Lower leg skin (tissue), 4 donors: ENCODE data around the gene CAPN8. TPM values are rescaled to one million over a fixed set of nuclear protein-coding genes. Genes with fewer than 3 reads are reported as not detected.
A peak's percentile ranks its signal among the peaks of the same experiment; 100 is the strongest.

Experiments used
- DNase-seq, 2 donors: peaks; one replicate each; pipeline ENCODE4 v3.0.0-alpha.2; 2019; ENCODE audit warnings: low spot score in 2 of 2
- H3K4me3 ChIP-seq: fragments of 200-600 bp; sonication (generic); 2 replicates; pipeline ENCODE4 v1.5.1; 2017; ENCODE audit warnings: mild to moderate bottlenecking, low read depth; ENCODE audit not compliant: poor library complexity, severe bottlenecking
- CTCF ChIP-seq, 3 donors: fragments of 450-650 bp; IDR thresholded peaks; one replicate each; pipeline ENCODE4 v1.5.1; 2016; ENCODE audit warnings: antibody characterized with exemption in 3 of 3, mild to moderate bottlenecking in 3 of 3, moderate library complexity in 2 of 3
- POLR2A ChIP-seq, 2 donors: fragments of 450-650 bp; IDR thresholded peaks; one replicate each; pipeline ENCODE4 v1.6.1; 2016 to 2017; ENCODE audit warnings: antibody characterized with exemption in 2 of 2, mild to moderate bottlenecking in 1 of 2, moderate library complexity in 1 of 2
- WGBS, 2 donors: methylation state at CpG; one replicate each; pipeline ENCODE4 v1.1.5; 2018; 5-methylcytosine and 5-hydroxymethylcytosine counted together
- intact Hi-C: fragments of 100-400 bp; cut with DNase I; formaldehyde crosslinking; loops from one replicate; pipeline ENCODE4 v1.15.0; 2023; ENCODE audit warnings: low total_unique reads
- total RNA-seq, 4 donors: library from RNA; depleted of rRNA; stranded (reverse); fragments of >200 nt; gene quantifications; one replicate each; pipeline ENCODE4 v1.1.0, GENCODE V29; 2016

The CAPN8 gene
- total RNA-seq, 4 donors from 2014 or later = 0.27 to 2.4 (median 0.34) TPM

GRCh38 chr1:223703668-223704013 is 38.1 kb upstream of the CAPN8 start:
- TF ChIP-seq POLR2A (IDR thresholded peaks at IDR 0.05) (no peak), CTCF (IDR thresholded peaks at IDR 0.05) (no peak)
- H3K4me3 ChIP-seq = no peak overlapping the region
- intact Hi-C loops = no loop called here
- 61 to 72% methylated on average over 1 of the region's 1 CpG for WGBS, 2 donors
- DNase-seq = no peak

GRCh38 chr1:223702735-223703667 is 37.5 kb upstream of the CAPN8 start:
- TF ChIP-seq POLR2A (IDR thresholded peaks at IDR 0.05) = no peak
- TF ChIP-seq CTCF (IDR thresholded peaks at IDR 0.05) = no peak
- intact Hi-C loops = no loop called here

GRCh38 chr1:223700942-223701637 is 35.6 kb upstream of the CAPN8 start:
- H3K4me3 ChIP-seq = no peak overlapping the region
- WGBS, 2 donors = 36 to 37% methylated on average over 8 of the region's 8 CpGs
- TF ChIP-seq POLR2A (IDR thresholded peaks at IDR 0.05) (no peak), CTCF (IDR thresholded peaks at IDR 0.05) (no peak)
- peak in 1 of 2 donors; percentile 85 for DNase-seq
- intact Hi-C loops = no loop called here

More at GRCh38 chr1:223702735-223703667, 37.5 kb upstream of the CAPN8 start:
- peak in 1 of 2 donors; percentile 72 for DNase-seq
- 94 to 95% methylated on average over 4 of the region's 4 CpGs for WGBS, 2 donors
- H3K4me3 ChIP-seq = no peak overlapping the region

GRCh38 chr1:223700388-223700918 is 35.0 kb upstream of the CAPN8 start:
- intact Hi-C loops = no loop called here
- no peak for TF ChIP-seq CTCF (IDR thresholded peaks at IDR 0.05)
- no peak for TF ChIP-seq POLR2A (IDR thresholded peaks at IDR 0.05)
- 54% methylated on average over 5 of the region's 5 CpGs for WGBS, 2 donors
- DNase-seq = peak in 1 of 2 donors; percentile 45
- no peak overlapping the region for H3K4me3 ChIP-seq

GRCh38 chr1:223695941-223696340 is 30.4 kb upstream of the CAPN8 start:
- no peak for DNase-seq
- no peak overlapping the region for H3K4me3 ChIP-seq
- no peak for TF ChIP-seq POLR2A (IDR thresholded peaks at IDR 0.05)
- no peak for TF ChIP-seq CTCF (IDR thresholded peaks at IDR 0.05)
- intact Hi-C loops = loop anchor here (5.0 kb wide), 1 partner anchor 51 kb away; no protein-coding TSS in a partner anchor
- WGBS, 2 donors = 73 to 78% methylated on average over 5 of the region's 5 CpGs
